Kidney epithelial cell (primary cell): Measurements from ENCODE around the gene GRAMD2B. TPM values are rescaled to one million over a fixed set of nuclear protein-coding genes. Genes with fewer than 3 reads are reported as not detected.
A peak's percentile ranks its signal among the peaks of the same experiment; 100 is the strongest.

ENCODE experiments used
- DNase-seq: peaks from one replicate; pipeline ENCODE4 v3.0.0-alpha.2; 2010; ENCODE audit warnings: low read depth
- H3K27me3 ChIP-seq: 2 replicates; pipeline ENCODE4 v1.6.0; 2011; ENCODE audit warnings: low read length; ENCODE audit not compliant: control insufficient read depth, insufficient read depth
- H3K36me3 ChIP-seq: 2 replicates; pipeline ENCODE4 v1.5.1; 2011; ENCODE audit warnings: low read length; ENCODE audit not compliant: control insufficient read depth, insufficient read depth
- H3K4me3 ChIP-seq: 2 replicates; pipeline ENCODE4 v1.5.1; 2011; ENCODE audit warnings: low read depth, mild to moderate bottlenecking, control low read depth, low read length
- total RNA-seq: library from RNA; depleted of rRNA; stranded (reverse); fragments of >200 nt; gene quantifications from 2 replicates; pipeline ENCODE4 v1.2.3, GENCODE V29; 2015
- TF ChIP-seq, protein P1 (sequence below): IDR thresholded peaks from 2 replicates; pipeline ENCODE4 v1.5.1; 2011; ENCODE audit warnings: mild to moderate bottlenecking, moderate library complexity, low read length, control low read depth, inconsistent platforms; ENCODE audit not compliant: insufficient read depth, poor library complexity, severe bottlenecking

The GRAMD2B gene
- total RNA-seq, 1 donor from 2014 or later, result 36.9 TPM

DNA sequence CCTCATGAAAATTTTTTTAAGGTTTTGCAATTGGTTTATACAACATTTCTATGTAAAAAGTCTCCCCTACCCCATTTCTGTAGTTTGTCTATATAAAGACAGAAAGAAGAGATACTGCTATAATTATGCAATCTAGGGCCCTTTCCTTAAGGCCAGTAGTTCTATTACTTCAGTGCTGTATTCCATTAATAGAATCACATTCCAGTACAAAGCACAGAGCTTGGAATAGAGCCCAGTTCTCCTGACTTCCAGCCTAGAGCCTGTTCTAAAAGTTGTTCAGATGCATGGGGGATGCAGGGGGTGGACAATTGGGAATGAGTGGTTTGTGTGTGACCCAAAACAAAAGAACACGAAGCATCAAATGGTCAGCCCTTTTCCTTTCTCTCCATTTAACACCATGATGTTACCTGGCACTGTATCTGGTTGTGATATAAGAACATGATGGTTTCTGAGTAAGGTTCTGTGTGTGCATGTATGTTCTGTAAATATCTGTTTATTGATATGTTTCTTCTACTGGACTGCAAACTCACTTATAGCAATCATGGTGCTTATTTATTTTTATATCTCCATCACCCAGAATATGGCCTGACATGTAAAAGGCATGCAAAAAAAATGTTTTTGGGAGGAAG is 8.2 kb upstream of the GRAMD2B start:
- Histone ChIP-seq H3K36me3 (no peaks in the 10 kb centered on the region), H3K4me3 (no peak overlapping the region), H3K27me3 (no peaks in the 10 kb centered on the region)
- DNase-seq, result peak; percentile 19
- TF ChIP-seq, protein P1, sequence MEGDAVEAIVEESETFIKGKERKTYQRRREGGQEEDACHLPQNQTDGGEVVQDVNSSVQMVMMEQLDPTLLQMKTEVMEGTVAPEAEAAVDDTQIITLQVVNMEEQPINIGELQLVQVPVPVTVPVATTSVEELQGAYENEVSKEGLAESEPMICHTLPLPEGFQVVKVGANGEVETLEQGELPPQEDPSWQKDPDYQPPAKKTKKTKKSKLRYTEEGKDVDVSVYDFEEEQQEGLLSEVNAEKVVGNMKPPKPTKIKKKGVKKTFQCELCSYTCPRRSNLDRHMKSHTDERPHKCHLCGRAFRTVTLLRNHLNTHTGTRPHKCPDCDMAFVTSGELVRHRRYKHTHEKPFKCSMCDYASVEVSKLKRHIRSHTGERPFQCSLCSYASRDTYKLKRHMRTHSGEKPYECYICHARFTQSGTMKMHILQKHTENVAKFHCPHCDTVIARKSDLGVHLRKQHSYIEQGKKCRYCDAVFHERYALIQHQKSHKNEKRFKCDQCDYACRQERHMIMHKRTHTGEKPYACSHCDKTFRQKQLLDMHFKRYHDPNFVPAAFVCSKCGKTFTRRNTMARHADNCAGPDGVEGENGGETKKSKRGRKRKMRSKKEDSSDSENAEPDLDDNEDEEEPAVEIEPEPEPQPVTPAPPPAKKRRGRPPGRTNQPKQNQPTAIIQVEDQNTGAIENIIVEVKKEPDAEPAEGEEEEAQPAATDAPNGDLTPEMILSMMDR, result no peak

- no peak overlapping the region for H3K4me3 ChIP-seq
- no peaks in the 10 kb centered on the region for H3K27me3 ChIP-seq
- TF ChIP-seq, protein P1, result no peak
- DNase-seq, result no peak
- H3K36me3 ChIP-seq, result no peaks in the 10 kb centered on the region
Measured at GRCh38 chr5:126415789-126416188, 7.4 kb upstream of the GRAMD2B start.

DNA sequence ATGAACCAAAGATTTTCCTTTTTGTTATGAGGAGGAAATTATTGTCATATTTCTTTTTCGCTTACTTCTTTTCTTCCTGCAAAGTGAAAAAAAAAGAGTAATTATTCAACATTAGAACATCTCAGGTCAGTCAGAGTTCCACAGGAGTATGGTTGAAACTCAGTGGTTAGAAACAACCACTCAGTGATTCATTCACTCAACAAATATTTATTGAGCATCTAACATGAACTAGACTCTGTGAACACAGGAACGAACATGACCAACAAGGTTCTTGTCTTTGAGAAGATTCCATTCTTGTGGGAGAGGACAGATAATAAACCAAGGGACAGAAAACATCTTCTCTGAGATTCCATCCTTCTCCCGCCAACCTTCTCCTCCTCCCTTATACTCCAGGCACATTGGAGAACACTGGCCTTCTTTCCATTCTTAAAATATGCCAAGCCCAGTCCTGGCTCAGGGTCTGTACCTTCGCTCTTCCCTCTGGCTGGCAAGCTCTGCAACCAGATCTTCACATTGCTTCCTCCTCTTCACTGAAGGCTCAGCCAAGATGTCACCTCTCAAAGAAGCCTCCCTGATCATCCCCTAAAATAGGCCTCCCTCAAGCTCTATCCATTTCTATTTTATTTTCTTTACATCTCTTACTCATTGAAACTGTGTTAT is 6.8 kb upstream of the GRAMD2B start:
- no peak for DNase-seq
- TF ChIP-seq, protein P1, result no peak
- Histone ChIP-seq H3K27me3 (no peaks in the 10 kb centered on the region), H3K4me3 (no peak overlapping the region), H3K36me3 (no peaks in the 10 kb centered on the region)

DNA sequence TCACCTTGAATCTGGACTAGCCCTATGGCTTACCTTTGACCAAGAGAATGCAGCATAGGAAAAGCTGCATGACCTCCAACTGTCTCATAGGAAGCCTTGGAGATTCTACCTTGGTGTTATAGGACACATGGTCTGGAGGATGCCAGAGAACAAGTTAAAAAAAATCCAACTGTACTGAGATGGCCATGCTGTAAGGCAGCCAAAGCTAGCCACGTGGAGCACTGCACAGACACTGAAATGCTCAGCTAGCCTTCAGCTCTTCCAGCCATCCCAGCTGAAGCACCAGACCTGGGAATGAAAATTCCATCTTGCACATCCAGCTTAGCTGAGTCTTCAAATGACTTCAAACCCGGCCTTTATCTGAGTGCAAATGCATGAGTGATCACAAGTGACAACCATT is 6.0 kb upstream of the GRAMD2B start:
- TF ChIP-seq, protein P1, result no peak
- no peaks in the 10 kb centered on the region for H3K36me3 ChIP-seq
- no peak for DNase-seq
- H3K27me3 ChIP-seq, result no peaks in the 10 kb centered on the region
- H3K4me3 ChIP-seq, result no peak overlapping the region

GRCh38 chr5:126419102-126419501 is 4.1 kb upstream of the GRAMD2B start:
- TF ChIP-seq, protein P1, result no peak

More at GRCh38 chr5:126419102-126419501, 4.1 kb upstream of the GRAMD2B start:
- H3K4me3 ChIP-seq, result no peak overlapping the region
- no peaks in the 10 kb centered on the region for H3K36me3 ChIP-seq
- DNase-seq, result no peak
- no peaks in the 10 kb centered on the region for H3K27me3 ChIP-seq
